A549 treated with CORT108297 at 1 μM for 4 hours (cell line): ENCODE results near the gene HOXD9. TPM values are rescaled to one million over a fixed set of nuclear protein-coding genes. Genes with fewer than 3 reads are reported as not detected.

Experiments used
- total RNA-seq: library from RNA; stranded (reverse); fragments of 200-300 nt; extraction: Qiagen RNA extraction; gene quantifications from 5 replicates; pipeline ENCODE4 v1.2.3, GENCODE V29; 2022

HOXD9 gene
- 0.82 to 1.7 TPM (median 1.5 TPM) in 5 replicates for total RNA-seq

GRCh38 chr2:176122683-176123410 lies at the start of gene HOXD9:
Gene HOXD9, plus strand, starts transcription at chr2:176122719. Its CDS starts 50 bp downstream, at chr2:176122769.

GRCh38 chr2:176083796-176084261 lies 38.7 kb upstream of the HOXD9 start, which contains the start of gene EVX2:
Gene EVX2, minus strand, starts transcription at chr2:176083962. Its CDS starts 186 bp downstream, at chr2:176083776.

GRCh38 chr2:176092270-176093144 lies 30.0 kb upstream of the HOXD9 start, which contains the start of gene HOXD13:
Gene HOXD13, plus strand, starts transcription at chr2:176092721. Its CDS starts 170 bp downstream, at chr2:176092891.

GRCh38 chr2:176099728-176100546 lies 22.6 kb upstream of the HOXD9 start, which contains the start of gene HOXD12:
Gene HOXD12, plus strand, starts transcription at chr2:176099795. Its CDS starts 7 bp downstream, at chr2:176099802.

GRCh38 chr2:176106581-176107539 lies 15.7 kb upstream of the HOXD9 start, which contains the start of gene HOXD11:
Gene HOXD11, plus strand, starts transcription at chr2:176107280. Its CDS starts 76 bp downstream, at chr2:176107356.

DNA sequence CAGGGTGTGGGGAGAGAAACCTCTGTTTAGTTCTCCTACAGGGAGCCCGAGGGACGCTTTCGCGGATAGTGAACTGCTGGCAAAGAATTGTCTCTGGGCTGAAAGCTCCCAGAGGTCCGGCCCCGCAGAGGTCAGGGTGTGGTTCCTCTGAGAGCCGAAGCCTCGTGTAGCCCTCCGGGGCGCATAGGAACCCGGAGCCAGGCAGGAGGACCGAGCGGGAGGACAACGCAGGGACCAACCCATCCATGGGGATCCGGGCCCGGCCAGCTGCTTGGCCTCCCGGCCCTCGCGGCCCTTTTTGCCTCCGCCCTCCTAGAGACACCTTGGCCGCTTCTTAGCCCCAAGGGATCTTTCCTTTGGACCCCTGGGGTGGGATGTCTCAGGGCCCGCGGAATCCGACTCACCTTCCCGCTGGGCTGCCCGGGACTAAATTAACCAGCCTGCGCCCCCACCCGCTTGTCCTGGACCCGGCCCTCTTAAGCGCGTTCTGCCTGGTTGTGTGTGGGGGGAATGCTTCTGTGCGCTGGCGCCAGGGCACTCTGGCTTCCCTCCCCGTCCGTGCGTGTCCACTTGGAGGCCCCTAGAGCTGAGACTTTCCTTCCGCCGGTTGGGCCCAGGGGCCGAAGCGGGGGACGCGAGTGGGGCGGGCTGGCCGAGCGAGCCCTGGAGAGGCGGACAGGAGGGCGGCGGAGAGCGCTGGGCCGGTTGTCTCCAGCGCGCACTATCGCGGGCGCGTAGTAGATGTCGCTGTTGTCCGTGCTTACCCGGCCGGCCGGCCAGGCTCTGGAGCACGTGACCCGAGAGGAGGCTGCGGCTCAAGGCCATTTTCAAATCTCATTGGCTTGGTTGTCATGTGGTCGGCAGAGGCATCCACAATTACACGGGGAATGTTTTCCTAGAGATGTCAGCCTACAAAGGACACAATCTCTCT lies 6.4 kb upstream of the HOXD9 start, which contains the start of gene HOXD10:
Gene HOXD10, plus strand, starts transcription at position 896 of the 931 bp plus-strand sequence. CDS start 56 bp downstream, outside the sequence.

GRCh38 chr2:176128982-176129796 lies 6.7 kb downstream of the HOXD9 start, which contains the start of gene HOXD8:
Gene HOXD8, plus strand, starts transcription at chr2:176129705. Its CDS starts 662 bp downstream, at chr2:176130367.

DNA sequence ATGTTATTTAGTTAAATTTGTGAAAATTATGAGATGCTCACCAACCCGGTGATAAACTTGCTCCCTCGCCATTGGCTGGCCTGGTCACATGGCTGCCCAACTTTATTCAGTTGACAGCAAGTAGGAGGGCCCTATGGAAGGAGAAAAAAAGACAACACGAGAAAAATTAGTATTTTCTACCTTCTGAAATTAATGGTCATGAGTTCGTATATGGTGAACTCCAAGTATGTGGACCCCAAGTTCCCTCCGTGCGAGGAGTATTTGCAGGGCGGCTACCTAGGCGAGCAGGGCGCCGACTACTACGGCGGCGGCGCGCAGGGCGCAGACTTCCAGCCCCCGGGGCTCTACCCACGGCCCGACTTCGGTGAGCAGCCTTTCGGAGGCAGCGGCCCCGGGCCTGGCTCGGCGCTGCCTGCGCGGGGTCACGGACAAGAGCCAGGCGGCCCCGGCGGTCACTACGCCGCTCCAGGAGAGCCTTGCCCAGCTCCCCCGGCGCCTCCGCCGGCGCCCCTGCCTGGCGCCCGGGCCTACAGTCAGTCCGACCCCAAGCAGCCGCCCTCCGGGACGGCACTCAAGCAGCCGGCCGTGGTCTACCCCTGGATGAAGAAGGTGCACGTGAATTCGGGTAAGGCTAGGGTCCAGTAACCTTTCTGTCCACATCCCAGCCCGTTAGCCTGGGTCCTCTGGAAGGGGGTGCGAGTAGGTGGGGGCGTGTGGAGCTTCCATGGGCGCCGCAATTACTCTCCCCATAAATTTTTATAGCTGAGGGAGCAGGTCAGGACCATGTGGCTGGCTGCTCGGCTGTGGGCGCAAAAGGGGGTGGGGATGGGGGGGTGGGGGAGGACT lies 29.1 kb downstream of the HOXD9 start, which contains the start of gene HOXD4:
Gene HOXD4, plus strand, starts transcription at position 109 of the 846 bp plus-strand sequence. Its CDS starts 84 bp downstream, at position 193.

GRCh38 chr2:176156807-176157498 lies 34.4 kb downstream of the HOXD9 start, which contains the start of gene HOXD3:
Gene HOXD3, plus strand, starts transcription at chr2:176157307. Its CDS starts 11,808 bp downstream, at chr2:176169115.

Other genes with a start within 250 kb of the HOXD9 start
- gene LNPK, start 120.5 kb upstream of the HOXD9 start, total RNA-seq: 11.8 to 15.1 TPM (median 13.1 TPM) in 5 replicates
- not detected in 5 replicates for gene EVX2, start 38.8 kb upstream of the HOXD9 start, total RNA-seq
- 0.16 to 0.27 TPM (median 0.23 TPM) in 5 replicates for gene HOXD13, start 30.0 kb upstream of the HOXD9 start, total RNA-seq
- not detected in 5 replicates for gene HOXD12, start 22.9 kb upstream of the HOXD9 start, total RNA-seq
- 6.2 to 9.1 TPM (median 7.8 TPM) in 5 replicates for gene HOXD11, start 15.4 kb upstream of the HOXD9 start, total RNA-seq
- 5.3 to 7.2 TPM (median 6.8 TPM) in 5 replicates for gene HOXD10, start 5.9 kb upstream of the HOXD9 start, total RNA-seq
- gene HOXD8, start 7.0 kb downstream of the HOXD9 start, total RNA-seq: 4.6 to 6.1 TPM (median 5.4 TPM) in 5 replicates
- 0.14 to 0.62 TPM (median 0.49 TPM) in 5 replicates for gene HOXD4, start 28.8 kb downstream of the HOXD9 start, total RNA-seq
- 0.08 to 0.30 TPM (median 0.18 TPM) in 4 of 5 replicates, not detected in the other for gene HOXD3, start 34.6 kb downstream of the HOXD9 start, total RNA-seq
- 0.16 to 0.32 TPM (median 0.18 TPM) in 5 replicates for gene HOXD1, start 65.9 kb downstream of the HOXD9 start, total RNA-seq
- gene MTX2, start 146.7 kb downstream of the HOXD9 start, total RNA-seq: 43.5 to 51.0 TPM (median 44.2 TPM) in 5 replicates